GM18873 (cell line): ENCODE results near the gene LARP7.

Source experiments
- ATAC-seq: cut with Tn5 transposase; IDR thresholded peaks from one replicate; pipeline ENCODE4 v1.9.1; 2021; ENCODE audit warnings: mild to moderate bottlenecking, moderate library complexity, moderate number of reproducible peaks; ENCODE audit not compliant: unreplicated experiment, low FRiP score

LARP7 gene

GRCh38 chr4:112706840-112707207 lies 69.9 kb downstream of the LARP7 start:
- ATAC-seq, result no peak
